NCI-H446 treated with DMSO at 0.1 percent for 48 hours (cell line): ENCODE results near the gene PPP1R12C.
"Not testable (repeated sequence)": the region's sequence is repeated elsewhere in the genome, so short reads cannot be mapped to it uniquely, and the experiment has no call there.

Experiments
- DNase-seq: peaks from one replicate; lab custom pipeline; 2025; lab: John Stamatoyannopoulos, UW

PPP1R12C gene

DNA sequence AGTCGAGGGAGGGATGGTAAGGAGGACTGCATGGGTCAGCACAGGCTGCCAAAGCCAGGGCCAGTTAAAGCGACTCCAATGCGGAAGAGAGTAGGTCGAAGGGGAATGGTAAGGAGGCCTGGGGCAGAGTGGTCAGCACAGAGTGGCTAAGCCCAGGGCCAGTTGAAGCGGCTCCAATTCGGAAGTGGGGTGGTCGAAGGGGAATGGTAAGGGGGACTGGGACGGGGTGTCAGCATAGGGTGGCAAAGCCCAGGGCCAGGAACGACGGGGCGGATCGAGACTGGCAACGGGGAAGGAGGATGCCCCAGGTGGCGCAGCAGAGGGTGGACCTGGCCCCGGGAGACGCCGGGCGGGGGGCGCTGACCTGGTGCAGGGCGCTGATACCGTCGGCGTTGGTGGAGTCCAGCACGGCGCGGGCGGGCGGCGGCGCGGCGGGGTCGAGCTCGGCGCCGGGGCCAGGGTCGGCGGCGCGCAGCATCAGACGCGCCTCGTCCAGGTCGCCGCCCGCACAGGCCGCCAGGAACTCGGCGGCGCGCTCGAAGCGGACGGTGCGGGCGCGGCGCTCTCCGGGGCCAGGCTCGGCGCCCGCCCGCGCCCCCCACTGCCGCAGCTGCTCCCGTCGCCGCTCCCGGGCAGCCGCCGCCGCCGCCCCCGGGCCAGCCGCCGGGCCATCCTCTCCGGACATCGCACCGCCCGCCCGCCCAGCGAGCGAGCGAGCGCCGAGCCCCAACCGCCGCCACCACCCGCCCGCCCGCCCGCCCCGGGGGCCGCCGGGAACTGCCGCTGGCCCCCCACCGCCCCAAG lies at the start of gene PPP1R12C:
PPP1R12C (minus strand) TSS at position 779 of the 804 bp plus-strand sequence; CDS start at position 685, 94 bp downstream.
- no peak for DNase-seq

- peak; percentile 93 for DNase-seq
These were observed 49.3 kb upstream of the PPP1R12C start, which contains the start of gene DNAAF3 for GRCh38 chr19:55166530-55167268. Gene DNAAF3, minus strand, starts transcription at chr19:55166613. Its CDS starts 200 bp downstream, at chr19:55166413.

- DNase-seq: peak; percentile 31
These were observed 48.6 kb upstream of the PPP1R12C start for GRCh38 chr19:55165952-55166529.

DNA sequence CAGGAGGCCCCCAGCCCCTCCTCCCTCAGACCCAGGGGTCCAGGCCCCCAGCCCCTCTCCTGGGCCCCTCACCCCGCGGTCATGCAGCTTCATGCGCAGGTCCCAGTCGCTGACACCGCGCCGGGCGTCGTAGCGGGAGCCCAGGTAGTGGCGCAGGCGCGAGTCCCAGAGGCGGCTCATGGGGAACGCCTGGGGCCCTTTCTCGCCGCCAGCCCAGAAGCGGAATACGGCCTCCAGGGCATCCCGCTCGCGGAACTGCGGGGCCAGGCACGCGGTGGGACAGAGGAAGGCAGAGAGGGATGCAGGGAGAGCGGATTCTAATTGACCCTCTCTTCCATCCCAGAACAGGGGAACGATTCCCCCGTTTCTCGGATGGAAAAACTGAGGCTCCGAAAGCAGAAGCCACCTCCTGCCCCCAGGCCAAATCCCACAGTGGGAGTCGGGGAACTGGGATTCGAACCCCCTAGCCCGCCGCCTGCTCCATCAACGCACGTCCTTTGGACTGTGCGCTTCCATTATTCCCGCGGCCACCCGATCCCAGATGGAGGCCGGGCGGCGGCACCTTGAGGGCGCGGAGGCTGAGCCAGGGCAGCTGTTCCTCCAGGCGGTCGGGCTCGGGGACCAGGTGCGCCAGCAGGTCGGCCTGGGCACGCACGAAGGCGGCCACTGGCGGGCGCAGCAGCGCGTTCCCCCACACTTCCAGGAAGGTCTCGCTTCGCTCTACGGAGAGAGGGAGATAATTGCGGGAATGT lies 44.3 kb upstream of the PPP1R12C start:
- DNase-seq: no peak

- DNase-seq: no peak
These were observed 43.5 kb upstream of the PPP1R12C start for GRCh38 chr19:55160986-55161365.

- peak; percentile 75 for DNase-seq
These were observed 42.9 kb upstream of the PPP1R12C start for GRCh38 chr19:55160128-55160985.

DNA sequence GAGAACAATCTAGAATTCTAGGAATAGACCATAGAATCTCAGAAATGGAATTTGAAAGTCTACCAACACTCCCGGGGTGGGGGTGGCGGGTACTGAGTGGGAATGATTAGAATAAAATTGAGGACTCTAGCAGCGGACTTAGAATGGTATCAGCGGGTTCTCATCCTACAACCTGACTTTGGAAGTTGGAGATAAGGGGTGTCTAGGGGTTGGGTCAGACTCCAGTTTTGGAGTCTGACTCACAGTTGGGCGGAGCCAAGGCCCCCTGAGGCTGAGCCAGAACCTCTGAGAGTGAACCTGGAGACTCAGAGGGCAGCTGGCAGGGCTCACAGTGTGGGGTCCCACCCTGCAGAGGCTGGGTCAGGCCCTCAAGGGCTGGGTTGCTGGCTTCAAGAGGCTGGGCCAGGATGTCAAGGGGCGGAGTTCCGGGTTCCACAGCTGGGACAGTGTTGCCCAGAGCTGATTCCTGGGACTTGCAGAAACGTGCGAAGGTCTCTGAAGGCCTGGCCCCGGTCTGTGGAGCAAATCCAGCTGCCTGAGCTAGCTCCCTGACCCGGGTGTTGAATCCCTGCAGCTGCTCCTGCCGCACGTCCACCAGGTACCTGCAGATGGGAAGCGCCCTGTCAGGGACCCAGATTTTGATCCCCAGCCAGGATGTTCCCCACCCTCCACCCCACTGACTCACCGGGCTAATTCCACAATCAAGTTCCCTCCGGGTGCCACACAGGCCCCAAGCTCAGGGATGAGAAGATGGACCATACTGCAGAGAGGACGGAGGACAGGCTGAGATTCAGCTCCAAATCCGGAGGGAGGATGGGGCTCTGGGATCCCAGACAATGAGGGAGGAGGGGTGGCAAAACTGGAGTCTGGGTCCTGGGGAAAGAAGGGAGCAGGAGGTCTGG lies 41.7 kb upstream of the PPP1R12C start:
- no peak for DNase-seq

DNA sequence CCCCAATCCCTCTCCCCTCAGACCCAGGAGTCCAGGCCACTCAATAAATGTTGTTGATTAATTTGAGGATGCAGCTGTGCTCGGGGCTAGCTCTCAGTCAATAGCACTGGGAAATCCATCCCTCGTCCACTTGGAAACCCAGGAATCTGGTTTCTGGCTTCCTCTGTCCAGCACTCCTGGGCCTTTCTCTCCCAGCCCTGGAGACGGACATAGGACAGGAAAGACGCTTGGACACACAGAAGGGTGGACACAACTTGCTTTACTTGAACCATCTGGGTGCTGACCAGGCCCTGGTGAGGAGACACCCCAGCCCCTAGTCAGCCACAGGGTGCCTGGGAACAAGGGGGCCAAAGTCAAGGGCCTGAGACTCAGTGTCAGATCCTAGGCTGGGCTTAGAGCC lies 41.0 kb upstream of the PPP1R12C start:
- no peak for DNase-seq

- DNase-seq: no peak
These were observed 39.8 kb upstream of the PPP1R12C start, which contains the start of gene TNNI3 for GRCh38 chr19:55157064-55157908. Gene TNNI3, minus strand, starts transcription at chr19:55157732. Its CDS starts 143 bp downstream, at chr19:55157589.

DNA sequence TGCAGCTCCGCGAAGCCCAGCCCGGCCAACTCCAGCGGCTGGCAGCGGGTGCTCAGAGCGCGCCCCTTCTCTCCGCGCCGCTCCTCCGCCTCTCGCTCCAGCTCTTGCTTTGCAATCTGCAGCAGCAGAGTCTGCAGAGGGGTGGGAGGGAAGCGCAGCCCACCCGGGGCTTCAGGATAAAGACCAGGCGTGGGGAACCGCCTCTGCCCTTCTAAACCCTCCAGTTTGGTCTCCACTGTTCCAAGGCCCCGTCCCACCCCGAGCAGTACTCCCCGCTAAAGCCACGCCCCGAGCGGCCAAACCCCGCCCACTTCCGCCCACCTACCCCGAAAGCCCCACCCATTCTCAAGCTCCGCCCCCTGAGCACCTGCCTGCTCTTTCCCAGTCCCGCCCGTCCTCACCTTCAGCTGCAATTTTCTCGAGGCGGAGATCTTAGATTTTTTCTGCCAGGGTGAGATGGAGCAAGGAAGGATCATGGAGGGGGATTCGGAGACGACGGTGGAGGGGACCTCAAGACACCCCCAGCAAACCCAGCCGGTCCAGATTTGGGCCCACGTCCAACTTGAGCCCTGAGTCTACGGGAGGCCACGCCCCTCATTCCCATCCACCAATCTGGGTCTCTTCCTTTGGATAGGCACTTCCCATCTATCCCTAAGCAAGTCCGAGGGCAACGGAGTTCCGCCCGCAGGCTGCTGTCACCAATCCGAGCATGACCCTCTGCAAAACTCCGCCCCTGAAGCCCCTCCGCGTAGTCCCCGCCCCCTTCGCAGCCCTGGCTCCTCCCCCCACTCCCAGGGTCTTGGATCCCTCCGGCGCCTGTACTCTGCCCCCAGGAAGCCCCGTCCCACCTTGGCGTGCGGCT lies 39.0 kb upstream of the PPP1R12C start:
- peak; percentile 53 for DNase-seq

- not testable (repeated sequence) for DNase-seq
These were observed 38.3 kb upstream of the PPP1R12C start for GRCh38 chr19:55155784-55156183.

DNA sequence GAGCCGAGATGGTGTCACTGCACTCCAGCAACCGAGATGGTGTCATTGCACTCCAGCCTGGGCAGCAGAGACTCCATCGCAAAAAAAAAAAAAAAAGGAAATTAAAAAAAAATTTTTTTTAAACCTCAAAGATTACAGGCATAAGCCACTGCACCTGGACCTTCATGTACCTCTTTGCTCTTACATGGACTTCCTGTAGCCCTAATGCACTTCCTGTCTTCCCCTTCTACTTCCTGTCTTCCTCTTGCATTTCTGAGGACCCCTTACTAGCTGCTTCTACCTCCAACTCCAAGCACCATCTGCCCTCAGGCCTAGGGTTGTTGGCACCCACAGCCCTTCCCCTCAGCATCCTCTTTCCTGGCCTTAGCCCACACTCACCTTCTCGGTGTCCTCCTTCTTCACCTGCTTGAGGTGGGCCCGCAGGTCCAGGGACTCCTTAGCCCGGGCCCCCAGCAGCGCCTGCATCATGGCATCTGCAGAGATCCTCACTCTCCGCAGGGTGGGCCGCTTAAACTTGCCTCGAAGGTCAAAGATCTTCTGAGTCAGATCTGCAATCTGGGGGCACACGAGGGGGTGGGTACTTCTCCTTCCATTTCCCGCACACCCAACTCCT lies 36.3 kb upstream of the PPP1R12C start:
- DNase-seq: no peak

GRCh38 chr19:55152017-55152416 lies 34.6 kb upstream of the PPP1R12C start:
- DNase-seq: peak; percentile 29

DNA sequence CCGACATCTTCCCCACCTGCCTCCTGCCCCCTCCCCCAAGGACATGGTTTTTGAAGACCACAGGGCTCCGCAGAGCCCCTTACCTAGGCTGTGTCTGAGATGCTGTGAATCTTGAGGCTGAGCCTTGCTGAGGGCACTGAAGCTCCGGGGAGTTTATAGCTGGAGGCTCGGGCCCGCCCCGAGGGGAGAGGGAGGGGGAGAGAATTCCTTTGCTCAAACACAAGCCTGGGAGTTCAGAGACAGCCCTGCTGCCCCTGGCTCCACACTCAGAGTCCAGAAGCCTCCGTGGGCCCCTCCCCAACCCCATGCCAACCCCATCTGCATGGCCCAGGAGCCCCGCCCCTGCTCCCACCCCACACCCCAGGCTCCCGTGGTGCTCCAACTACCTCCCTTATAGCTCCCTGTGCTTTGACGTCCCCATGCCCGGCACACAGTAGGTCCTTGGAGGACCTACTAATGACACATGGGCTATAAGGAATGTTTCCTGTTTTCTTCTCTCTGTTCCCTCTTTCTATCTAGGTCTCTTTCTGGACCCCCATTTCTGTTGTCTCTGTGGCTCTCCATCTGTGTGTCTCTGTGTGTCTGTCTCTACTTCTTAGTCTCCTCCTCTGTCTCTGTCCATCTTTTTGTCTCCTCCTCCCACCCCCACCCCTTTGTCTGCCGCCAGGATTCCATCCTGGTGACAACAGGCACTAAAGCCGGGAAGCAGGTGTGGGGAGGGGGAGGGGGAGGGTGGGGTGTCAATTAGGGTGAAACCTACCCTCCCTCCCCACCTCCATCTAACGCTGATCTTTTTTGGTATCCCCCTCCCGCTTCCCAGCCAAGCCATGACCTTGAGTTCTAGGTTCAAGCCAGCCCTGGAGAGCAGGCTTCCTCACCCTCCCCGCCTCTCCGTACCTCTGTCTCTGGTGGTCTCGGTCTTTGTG lies 31.9 kb upstream of the PPP1R12C start, which contains the start of gene TNNT1:
TNNT1 (minus strand) TSS at position 129 of the 926 bp plus-strand sequence. CDS start 2,049 bp downstream, outside the sequence.
- no peak for DNase-seq

- no peak for DNase-seq
These were observed 30.3 kb upstream of the PPP1R12C start for GRCh38 chr19:55147545-55148251.
